ENCODE data around the gene PDE4B. TPM values are rescaled to one million over a fixed set of nuclear protein-coding genes. Genes with fewer than 3 reads are reported as not detected.
"Not testable (repeated sequence)": the region's sequence is repeated elsewhere in the genome, so short reads cannot be mapped to it uniquely, and the experiment has no call there.

PDE4B gene
- total RNA-seq, 2 donors from 2014 or later: 14.0 to 17.1 TPM

GRCh38 chr1:65975708-65976107, 183.0 kb downstream of the PDE4B start:
- intact Hi-C loops (cut with DNase I): no loop called here
- no peak for DNase-seq (ENCODE audit: low spot score)

DNA sequence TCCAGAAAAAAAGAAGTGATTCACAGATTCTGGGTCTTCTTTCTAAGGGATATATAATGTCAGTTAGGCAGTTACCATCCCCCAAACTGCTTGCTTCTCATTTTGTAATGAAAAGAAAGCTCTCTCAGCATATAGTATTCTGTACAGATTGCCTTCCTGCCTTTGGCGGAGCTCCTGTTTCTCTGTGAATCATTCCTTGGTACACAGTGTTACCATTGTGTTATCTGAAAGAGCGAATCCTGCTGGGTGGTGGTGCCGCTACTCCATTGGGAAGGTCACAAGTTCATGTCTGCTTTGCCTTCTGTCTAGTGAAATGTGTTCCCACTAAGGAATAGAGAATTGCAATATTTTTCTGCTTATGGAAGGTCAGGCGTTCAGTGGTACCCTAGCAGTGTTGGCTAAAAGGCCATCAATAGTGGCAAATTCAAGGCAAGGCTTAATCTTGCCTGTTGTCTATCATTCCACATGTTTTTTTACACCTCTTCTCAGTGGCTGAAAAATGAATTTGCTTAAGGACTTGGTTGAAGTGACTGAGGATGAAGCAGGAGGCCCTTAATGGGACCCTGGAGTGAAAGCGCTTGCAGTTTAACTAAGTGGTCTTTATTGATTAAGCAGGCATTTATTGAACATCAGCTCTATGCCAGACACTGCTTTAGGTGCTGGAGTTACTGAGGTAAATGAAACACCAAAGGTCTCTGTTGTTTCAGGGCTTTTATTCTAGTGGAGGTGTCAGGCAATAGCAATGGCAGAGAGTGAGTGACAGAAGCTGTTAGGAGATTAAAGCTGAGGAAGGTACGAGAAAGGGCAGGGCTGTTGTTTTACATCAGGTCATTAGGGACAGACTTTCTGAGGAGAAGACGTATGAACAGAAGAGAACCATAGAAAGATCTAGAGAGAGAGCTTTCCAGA, 186.7 kb downstream of the PDE4B start:
- intact Hi-C loops (cut with DNase I): no loop called here

DNA sequence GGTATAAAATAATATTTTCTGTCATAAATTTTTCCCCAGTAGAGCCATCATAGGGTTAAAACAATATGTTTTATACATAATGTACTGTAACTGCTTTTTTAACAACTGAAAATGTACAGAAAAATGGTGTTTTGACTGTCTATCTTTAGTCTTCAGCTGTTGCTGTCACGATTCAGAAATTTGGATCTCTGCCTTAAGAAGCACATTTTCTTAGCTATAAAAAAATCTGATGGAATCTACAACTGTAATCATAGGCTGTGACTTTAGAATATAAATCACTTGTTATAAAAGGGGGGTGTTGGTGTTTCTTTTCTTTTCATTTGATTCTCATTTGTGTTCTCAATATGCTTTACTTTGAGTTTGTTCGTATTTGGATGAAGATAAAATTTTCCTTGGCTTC, 187.5 kb downstream of the PDE4B start:
- DNase-seq (ENCODE audit: low spot score): no peak
- intact Hi-C loops (cut with DNase I): no loop called here

More for the DNA sequence above, 186.7 kb downstream of the PDE4B start:
- no peak for DNase-seq (ENCODE audit: low spot score)

DNA sequence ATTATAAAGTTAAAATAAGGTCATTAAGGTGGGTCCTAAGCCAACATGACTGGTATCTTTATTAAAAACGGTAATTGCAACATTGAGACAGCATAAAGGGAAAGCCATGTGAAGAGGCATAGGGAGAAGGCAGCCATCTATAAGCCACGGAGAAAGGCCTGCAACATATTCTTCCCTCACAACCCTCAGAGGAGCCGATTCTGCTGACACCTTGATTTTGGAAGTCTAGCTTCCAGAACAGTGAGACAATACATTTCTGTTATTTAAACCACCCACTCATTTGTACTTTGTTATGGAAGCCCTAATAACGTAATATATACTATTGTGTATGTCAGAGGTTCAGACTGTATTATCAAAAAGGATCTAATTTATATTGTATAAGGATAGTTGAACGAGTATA, 190.8 kb downstream of the PDE4B start:
- intact Hi-C loops (cut with DNase I): no loop called here
- DNase-seq (ENCODE audit: low spot score): no peak

DNA sequence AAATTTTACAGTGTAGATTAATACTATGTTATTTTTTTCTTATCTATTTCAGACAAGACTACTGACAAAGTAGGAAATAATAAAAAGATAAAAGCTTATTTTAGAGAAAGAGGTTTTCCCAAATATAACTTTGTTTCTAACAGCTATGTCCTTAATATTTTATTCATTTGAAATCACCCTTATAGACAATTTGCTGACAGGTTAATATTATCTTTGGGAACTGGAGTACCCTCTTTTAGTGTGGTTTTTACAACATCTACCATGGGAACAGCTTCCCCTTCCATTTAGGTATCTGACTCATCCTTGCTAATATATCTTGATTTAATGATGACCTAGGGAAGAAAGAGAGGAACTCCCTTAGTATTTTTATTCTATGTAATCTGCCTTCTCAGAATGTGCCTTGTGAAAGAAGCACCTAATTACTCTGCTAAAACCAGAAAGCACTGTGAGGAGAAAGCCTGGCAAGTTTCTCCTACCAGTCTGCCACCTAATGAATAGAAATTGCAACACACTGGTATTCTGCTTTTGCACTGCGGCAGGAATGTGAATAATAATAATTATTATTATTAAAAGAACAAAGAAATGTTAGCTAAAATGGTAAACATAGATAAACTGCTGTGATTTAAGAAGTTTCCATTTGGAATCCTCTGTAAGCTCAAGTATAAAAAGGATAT, 192.8 kb downstream of the PDE4B start:
- intact Hi-C loops (cut with DNase I): no loop called here

DNA sequence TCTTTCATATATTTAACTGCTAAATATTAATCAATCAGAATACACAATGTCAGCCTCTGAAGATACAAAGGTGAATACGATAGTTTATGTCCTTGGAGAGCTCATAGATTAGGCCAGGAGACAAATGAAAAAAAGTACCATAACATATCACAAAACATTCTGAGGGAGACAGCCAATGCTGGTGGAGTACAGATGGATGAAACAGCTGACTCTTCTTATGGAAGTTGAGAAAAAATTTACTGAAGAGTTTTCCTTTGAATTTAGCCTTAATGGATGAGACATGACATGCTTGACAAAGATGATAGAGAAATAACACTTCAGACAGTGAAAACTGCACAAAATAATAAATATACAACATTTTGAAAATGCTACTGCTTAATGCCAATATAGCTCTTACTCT, 193.5 kb downstream of the PDE4B start:
- intact Hi-C loops (cut with DNase I): no loop called here

More for the DNA sequence above, 192.8 kb downstream of the PDE4B start:
- DNase-seq (ENCODE audit: low spot score): no peak

GRCh38 chr1:65990161-65990560, 197.5 kb downstream of the PDE4B start:
- intact Hi-C loops (cut with DNase I): no loop called here
- no peak for DNase-seq (ENCODE audit: low spot score)

More for the DNA sequence above, 193.5 kb downstream of the PDE4B start:
- DNase-seq (ENCODE audit: low spot score): no peak

DNA sequence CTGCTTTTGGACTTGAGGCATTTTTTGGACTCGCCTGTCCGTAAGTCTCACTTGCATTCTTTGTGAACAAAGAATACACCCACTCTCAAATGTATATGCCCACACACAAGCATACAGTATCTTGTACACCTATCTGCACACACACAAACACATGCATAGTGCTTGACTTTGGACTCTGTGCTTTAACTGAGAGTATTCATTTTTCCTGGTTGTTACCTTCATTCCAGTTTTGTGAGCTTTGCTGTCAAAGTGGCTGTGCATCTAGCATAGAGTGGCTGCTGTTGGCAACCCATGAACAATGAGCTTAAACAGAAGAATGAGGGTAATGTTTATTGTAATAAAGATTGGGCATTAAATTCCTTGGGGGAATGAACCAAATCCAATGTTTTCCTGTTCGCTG, 199.0 kb downstream of the PDE4B start:
- DNase-seq (ENCODE audit: low spot score): no peak
- intact Hi-C loops (cut with DNase I): no loop called here

GRCh38 chr1:65992165-65992821, 199.6 kb downstream of the PDE4B start:
- DNase-seq (ENCODE audit: low spot score): no peak
- intact Hi-C loops (cut with DNase I): no loop called here

- intact Hi-C loops (cut with DNase I): no loop called here
Observed at GRCh38 chr1:65992831-65993271, 200.2 kb downstream of the PDE4B start.

DNA sequence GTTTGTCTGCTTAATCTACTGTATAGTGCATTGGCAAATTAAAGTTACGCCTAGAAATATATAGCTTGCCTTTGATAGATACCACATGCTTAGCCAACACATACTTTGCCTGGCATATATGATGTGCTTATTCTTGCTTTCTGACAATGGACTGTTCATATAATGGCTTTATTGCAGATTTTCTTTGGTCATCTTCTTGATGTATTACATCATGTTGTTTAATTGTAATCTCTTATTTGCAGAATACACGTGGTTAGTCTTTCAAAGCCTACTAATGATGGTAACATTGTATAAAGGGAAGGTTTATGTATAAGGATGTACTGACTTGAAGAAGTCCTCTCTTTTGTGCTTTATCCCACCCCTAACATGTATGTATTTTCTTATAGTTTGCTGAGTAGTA, 201.5 kb downstream of the PDE4B start:
- DNase-seq (ENCODE audit: low spot score): no peak
- intact Hi-C loops (cut with DNase I): no loop called here

More at GRCh38 chr1:65992831-65993271, 200.2 kb downstream of the PDE4B start:
- no peak for DNase-seq (ENCODE audit: low spot score)

DNA sequence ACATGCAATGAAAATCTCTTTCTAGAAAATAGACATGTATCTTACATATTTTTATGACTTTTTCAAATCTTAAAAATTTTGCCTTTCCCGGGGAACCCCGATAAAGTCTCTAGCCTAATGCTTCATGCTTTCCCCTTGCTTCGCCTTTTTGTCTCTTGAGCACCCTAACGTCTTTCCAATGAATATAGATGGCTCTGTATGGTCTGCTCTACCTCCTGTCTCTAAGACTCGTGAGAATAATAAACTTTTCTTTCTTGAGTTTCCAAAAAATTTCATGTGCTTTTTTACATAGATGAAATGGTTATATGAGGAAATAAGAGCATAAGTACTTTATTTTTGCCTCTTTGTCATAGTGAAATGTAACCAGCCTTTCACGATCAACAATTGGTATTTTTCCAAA, 202.6 kb downstream of the PDE4B start:
- intact Hi-C loops (cut with DNase I): no loop called here
- DNase-seq (ENCODE audit: low spot score): no peak

- intact Hi-C loops (cut with DNase I): no loop called here
- no peak for DNase-seq (ENCODE audit: low spot score)
Observed at GRCh38 chr1:65995928-65996327, 203.2 kb downstream of the PDE4B start.

DNA sequence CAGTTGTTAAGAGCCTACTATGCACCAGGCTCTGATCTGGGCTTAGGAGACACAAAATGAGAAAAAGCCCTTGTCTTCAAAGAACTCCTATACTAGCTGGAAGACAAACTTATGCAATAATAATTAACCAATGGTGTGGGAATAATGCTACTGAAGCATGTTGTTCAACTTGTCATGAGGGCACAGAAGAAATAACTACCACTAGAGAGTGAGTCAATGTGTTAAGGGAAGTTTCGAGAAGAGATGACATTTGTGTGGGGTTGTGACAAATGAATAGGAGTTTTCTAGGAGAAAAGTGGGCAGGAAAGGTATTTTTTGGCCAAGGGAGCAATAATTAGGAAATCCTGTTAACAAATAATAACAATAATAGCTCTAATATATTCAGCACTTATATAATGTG, 205.0 kb downstream of the PDE4B start:
- intact Hi-C loops (cut with DNase I): no loop called here
- DNase-seq (ENCODE audit: low spot score): no peak

DNA sequence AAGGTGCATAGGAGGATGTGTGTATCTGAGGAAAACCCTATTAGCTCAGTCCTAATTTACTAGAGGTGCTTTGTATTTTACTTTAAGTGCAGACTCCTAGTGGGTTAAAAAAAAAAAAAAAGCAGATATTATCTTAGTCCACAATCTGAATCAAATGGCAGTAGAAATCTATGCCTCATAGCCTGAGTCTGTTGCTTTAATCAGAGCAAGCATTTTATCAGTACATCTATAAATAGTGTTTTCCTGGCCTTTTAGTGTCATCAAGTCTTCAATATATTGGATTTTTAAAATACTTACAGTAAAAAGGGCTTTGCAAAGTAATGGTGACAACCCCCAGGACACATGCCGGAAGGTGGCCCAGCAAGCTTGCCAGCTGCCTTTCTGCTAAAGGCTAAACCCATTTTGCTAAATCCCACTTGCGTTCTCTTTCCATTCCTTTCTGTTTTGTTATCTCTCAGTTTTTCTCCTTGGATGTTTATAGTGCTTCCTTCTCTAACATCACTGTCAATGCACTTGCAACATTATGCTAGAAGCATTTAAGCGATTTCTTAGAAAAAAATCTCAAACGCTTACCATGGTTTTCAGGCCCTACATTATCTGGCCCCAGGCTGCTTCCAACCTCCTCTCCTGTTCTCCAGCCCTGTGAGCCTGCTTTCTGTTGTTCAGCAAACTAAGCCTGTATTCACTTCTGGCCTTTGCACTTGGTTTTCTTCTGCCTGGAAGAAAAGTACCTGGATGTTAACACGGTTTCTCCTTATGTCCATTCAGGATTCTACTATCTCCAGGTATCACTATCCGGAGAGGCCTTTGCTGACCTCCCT, 206.3 kb downstream of the PDE4B start:
- no peak for DNase-seq (ENCODE audit: low spot score)
- intact Hi-C loops (cut with DNase I): no loop called here

- intact Hi-C loops (cut with DNase I): no loop called here
- no peak for DNase-seq (ENCODE audit: low spot score)
Observed at GRCh38 chr1:66000033-66000637, 207.4 kb downstream of the PDE4B start.

DNA sequence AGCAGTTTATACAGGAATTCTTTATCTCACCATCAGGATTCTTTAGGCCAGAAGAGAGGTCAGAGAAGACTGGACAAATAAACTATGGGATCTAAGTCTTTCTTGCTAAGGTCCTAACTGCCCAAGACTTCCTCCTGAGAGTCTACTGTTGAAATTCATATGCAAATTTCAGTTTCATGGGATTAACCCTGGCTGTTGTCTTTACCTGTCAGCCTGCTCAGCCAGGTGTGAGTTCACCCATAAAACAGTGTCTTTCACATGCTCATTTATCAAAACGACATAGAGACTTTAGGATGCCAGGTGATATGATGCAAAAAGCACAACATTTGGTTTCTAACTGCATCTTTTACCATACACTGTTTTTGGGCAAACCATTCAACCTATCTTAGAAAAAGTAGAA, 211.0 kb downstream of the PDE4B start:
- intact Hi-C loops (cut with DNase I): no loop called here
- no peak for DNase-seq (ENCODE audit: low spot score)

GRCh38 chr1:66006534-66006933, 213.8 kb downstream of the PDE4B start:
- intact Hi-C loops (cut with DNase I): not testable (repeated sequence)

More at GRCh38 chr1:66006534-66006933, 213.8 kb downstream of the PDE4B start:
- DNase-seq (ENCODE audit: low spot score): not testable (repeated sequence)
